NCI-H460 (cell line): ENCODE data around the gene ROPN1. TPM values are rescaled to one million over a fixed set of nuclear protein-coding genes. Genes with fewer than 3 reads are reported as not detected.

Experiments
- DNase-seq: peaks from one replicate; pipeline ENCODE4 v3.0.0-alpha.2; 2016; ENCODE audit warnings: low read depth; ENCODE audit errors: extremely low read depth
- total RNA-seq: library from RNA; depleted of rRNA; stranded (reverse); fragments of >200 nt; shearing (Covaris generic); gene quantifications from 2 replicates; pipeline ENCODE4 v1.2.3, GENCODE V29; 2014; rRNA removed

ROPN1 gene
- total RNA-seq, 1 experiment from 2014 or later: not detected

- DNase-seq: no peak
Observed at GRCh38 chr3:123951522-123952447, 40.1 kb downstream of the ROPN1 start.

GRCh38 chr3:123949641-123950040 is 42.3 kb downstream of the ROPN1 start:
- DNase-seq: no peak

GRCh38 chr3:123948449-123948848 is 43.5 kb downstream of the ROPN1 start:
- DNase-seq: no peak

GRCh38 chr3:123947482-123947881 is 44.4 kb downstream of the ROPN1 start:
- no peak for DNase-seq

GRCh38 chr3:123941542-123941941 is 50.4 kb downstream of the ROPN1 start:
- DNase-seq: no peak

GRCh38 chr3:123941121-123941520 is 50.8 kb downstream of the ROPN1 start:
- no peak for DNase-seq

- DNase-seq: no peak
Observed at GRCh38 chr3:123939706-123940105, 52.2 kb downstream of the ROPN1 start.

GRCh38 chr3:123936400-123936799 is 55.5 kb downstream of the ROPN1 start:
- no peak for DNase-seq

GRCh38 chr3:123935830-123936229 is 56.1 kb downstream of the ROPN1 start:
- DNase-seq: no peak

- no peak for DNase-seq
Observed at GRCh38 chr3:123934250-123934649, 57.7 kb downstream of the ROPN1 start.

GRCh38 chr3:123930445-123930844 is 61.5 kb downstream of the ROPN1 start:
- no peak for DNase-seq

GRCh38 chr3:123929325-123929724 is 62.6 kb downstream of the ROPN1 start:
- DNase-seq: no peak

GRCh38 chr3:123926396-123926795 is 65.5 kb downstream of the ROPN1 start:
- no peak for DNase-seq

- no peak for DNase-seq
Observed at GRCh38 chr3:123920868-123921267, 71.1 kb downstream of the ROPN1 start.

- DNase-seq: no peak
Observed at GRCh38 chr3:123920383-123920782, 71.5 kb downstream of the ROPN1 start.

GRCh38 chr3:123919353-123919752 is 72.6 kb downstream of the ROPN1 start:
- DNase-seq: no peak

Other genes with a start within 250 kb of the ROPN1 start
- gene MYLK, start 107.8 kb downstream of the ROPN1 start, total RNA-seq: not detected in 2 replicates
- 27.6 and 30.8 TPM in 2 replicates for gene CCDC14, start 30.9 kb downstream of the ROPN1 start, total RNA-seq
- 1.1 and 1.3 TPM in 2 replicates for gene KALRN, start 41.2 kb upstream of the ROPN1 start, total RNA-seq